ENCODE data around the gene INPP4B. TPM values are rescaled to one million over a fixed set of nuclear protein-coding genes. Genes with fewer than 3 reads are reported as not detected.

Gene INPP4B
- polyA plus RNA-seq, 1 experiment, result 5.1 TPM

- TF ChIP-seq CTCF (IDR thresholded peaks at IDR 0.05; ENCODE audit: low read depth, low read length), result no peak
- no peaks in the 10 kb centered on the region for H3K27me3 ChIP-seq (ENCODE audit: control insufficient read depth, insufficient read depth, low read length)
- ChIA-PET POLR2A (no interaction called here), CTCF (interaction anchor here (1.3 kb wide), 1 partner anchor 589 kb away, joined by 3 read pairs; no protein-coding TSS in a partner anchor)
- no peak overlapping the region for H3K27ac ChIP-seq (ENCODE audit: low read depth, low read length)
- no peak overlapping the region for H3K4me3 ChIP-seq (ENCODE audit: low read depth, low read length)
- no peak for DNase-seq (ENCODE audit: low read depth, low spot score)
- no peaks in the 10 kb centered on the region for H3K9me3 ChIP-seq (ENCODE audit: control insufficient read depth, insufficient read depth, low read length)
Measured at GRCh38 chr4:142130666-142131065, 715.4 kb downstream of the INPP4B start.

GRCh38 chr4:142129931-142130330 lies 716.2 kb downstream of the INPP4B start:
- Histone ChIP-seq H3K27me3 (ENCODE audit: control insufficient read depth, insufficient read depth, low read length) (no peaks in the 10 kb centered on the region), H3K9me3 (ENCODE audit: control insufficient read depth, insufficient read depth, low read length) (no peaks in the 10 kb centered on the region), H3K27ac (ENCODE audit: low read depth, low read length) (no peak overlapping the region), H3K4me3 (ENCODE audit: low read depth, low read length) (no peak overlapping the region)
- ChIA-PET POLR2A (no interaction called here), CTCF (interaction anchor here (1.3 kb wide), 1 partner anchor 590 kb away, joined by 3 read pairs; no protein-coding TSS in a partner anchor)
- no peak for TF ChIP-seq CTCF (IDR thresholded peaks at IDR 0.05; ENCODE audit: low read depth, low read length)
- no peak for DNase-seq (ENCODE audit: low read depth, low spot score)

GRCh38 chr4:142129473-142129872 lies 716.6 kb downstream of the INPP4B start:
- Histone ChIP-seq H3K27ac (ENCODE audit: low read depth, low read length) (no peak overlapping the region), H3K4me3 (ENCODE audit: low read depth, low read length) (no peak overlapping the region), H3K27me3 (ENCODE audit: control insufficient read depth, insufficient read depth, low read length) (no peaks in the 10 kb centered on the region), H3K9me3 (ENCODE audit: control insufficient read depth, insufficient read depth, low read length) (no peaks in the 10 kb centered on the region)
- DNase-seq (ENCODE audit: low read depth, low spot score), result no peak
- no peak for TF ChIP-seq CTCF (IDR thresholded peaks at IDR 0.05; ENCODE audit: low read depth, low read length)
- CTCF ChIA-PET, result interaction anchor here (0.9 to 1.2 kb wide), 2 partner anchors 712 to 723 kb away, joined by 3 to 4 read pairs; no protein-coding TSS in a partner anchor
- POLR2A ChIA-PET, result no interaction called here

GRCh38 chr4:142128529-142128928 lies 717.6 kb downstream of the INPP4B start:
- no peak for TF ChIP-seq CTCF (IDR thresholded peaks at IDR 0.05; ENCODE audit: low read depth, low read length)
- Histone ChIP-seq H3K27ac (ENCODE audit: low read depth, low read length) (no peak overlapping the region), H3K4me3 (ENCODE audit: low read depth, low read length) (no peak overlapping the region), H3K27me3 (ENCODE audit: control insufficient read depth, insufficient read depth, low read length) (no peaks in the 10 kb centered on the region), H3K9me3 (ENCODE audit: control insufficient read depth, insufficient read depth, low read length) (no peaks in the 10 kb centered on the region)
- ChIA-PET POLR2A (no interaction called here), CTCF (interaction anchor here (0.6 to 2.1 kb wide), 7 partner anchors 223 to 782 kb away, joined by 3 to 6 read pairs (median 3); no protein-coding TSS in a partner anchor)
- no peak for DNase-seq (ENCODE audit: low read depth, low spot score)

- peak; percentile 58 for DNase-seq (ENCODE audit: low read depth, low spot score)
- Histone ChIP-seq H3K9me3 (ENCODE audit: control insufficient read depth, insufficient read depth, low read length) (no peaks in the 10 kb centered on the region), H3K27ac (ENCODE audit: low read depth, low read length) (no peak overlapping the region), H3K4me3 (ENCODE audit: low read depth, low read length) (no peak overlapping the region), H3K27me3 (ENCODE audit: control insufficient read depth, insufficient read depth, low read length) (no peaks in the 10 kb centered on the region)
- CTCF ChIA-PET, result interaction anchor here (0.6 to 2.1 kb wide), 9 partner anchors 225 to 957 kb away, joined by 3 to 7 read pairs (median 3); no protein-coding TSS in a partner anchor
- POLR2A ChIA-PET, result no interaction called here
- peak; percentile 86 for TF ChIP-seq CTCF (IDR thresholded peaks at IDR 0.05; ENCODE audit: low read depth, low read length)
Measured at GRCh38 chr4:142126890-142127497, 719.1 kb downstream of the INPP4B start.

Data from AG04450 (cell line).